SK-N-SH treated with all-trans-retinoic acid at 6 μM for 48 hours (cell line): ENCODE measurements around the gene RDX.

Experiments used
- ATAC-seq: fragments of 200-7000 bp; cut with Tn5 transposase; 3 replicates; pipeline ENCODE4 v1.9.1; 2020; ENCODE audit warnings: mild to moderate bottlenecking, moderate library complexity
- ARNTL ChIP-seq: fragments of 450-650 bp; formaldehyde crosslinking; IDR thresholded peaks from 2 replicates; pipeline ENCODE4 v1.5.0; 2020; ENCODE audit warnings: low read depth, mild to moderate bottlenecking, moderate library complexity, borderline replicate concordance
- BACH2 ChIP-seq: fragments of 250-450 bp; sonication (Bioruptor Pico); IDR thresholded peaks from 2 replicates; pipeline ENCODE4 v1.9.0; 2021; ENCODE audit warnings: mild to moderate bottlenecking, borderline replicate concordance
- CREB5 ChIP-seq: fragments of 250-450 bp; sonication (Bioruptor Pico); IDR thresholded peaks from 2 replicates; pipeline ENCODE4 v1.5.1; 2020; ENCODE audit warnings: low read depth, mild to moderate bottlenecking, moderate library complexity
- CSDC2 ChIP-seq: fragments of 250-450 bp; sonication (Bioruptor Pico); IDR thresholded peaks from 2 replicates; pipeline ENCODE4 v1.5.0; 2020; ENCODE audit warnings: mild to moderate bottlenecking, moderate library complexity
- GLIS3 ChIP-seq: fragments of 250-450 bp; sonication (Bioruptor Pico); IDR thresholded peaks from 2 replicates; pipeline ENCODE4 v1.5.0; 2020; ENCODE audit warnings: mild to moderate bottlenecking, moderate library complexity
- ISL1 ChIP-seq: fragments of 250-450 bp; sonication (Bioruptor Pico); IDR thresholded peaks from 2 replicates; pipeline ENCODE4 v2.1.2; 2022; ENCODE audit warnings: mild to moderate bottlenecking, moderate library complexity
- OSR1 ChIP-seq: fragments of 250-450 bp; sonication (Bioruptor Pico); IDR thresholded peaks from 2 replicates; pipeline ENCODE4 v1.8.0; 2022; ENCODE audit warnings: moderate library complexity, mild to moderate bottlenecking, inconsistent platforms
- PPARA ChIP-seq: fragments of 250-450 bp; sonication (Bioruptor Pico); IDR thresholded peaks from 2 replicates; pipeline ENCODE4 v1.5.0; 2020; ENCODE audit warnings: mild to moderate bottlenecking, borderline replicate concordance
- RARB ChIP-seq: fragments of 250-450 bp; sonication (Bioruptor Pico); IDR thresholded peaks from 2 replicates; pipeline ENCODE4 v1.8.0; 2021; ENCODE audit warnings: mild to moderate bottlenecking, moderate library complexity
- SNAI2 ChIP-seq: fragments of 250-450 bp; sonication (Bioruptor Pico); IDR thresholded peaks from 2 replicates; pipeline ENCODE4 v1.5.0; 2020; ENCODE audit warnings: mild to moderate bottlenecking, moderate library complexity
- TOX ChIP-seq: fragments of 250-450 bp; sonication (Bioruptor Pico); IDR thresholded peaks from 2 replicates; pipeline ENCODE4 v1.8.0; 2021; ENCODE audit warnings: mild to moderate bottlenecking, moderate library complexity, borderline replicate concordance
- TSHZ2 ChIP-seq: fragments of 250-450 bp; sonication (Bioruptor Pico); IDR thresholded peaks from 2 replicates; pipeline ENCODE4 v1.5.0; 2020; ENCODE audit warnings: mild to moderate bottlenecking, moderate library complexity
- ZC3H10 ChIP-seq: fragments of 250-450 bp; sonication (Bioruptor Pico); IDR thresholded peaks from 2 replicates; pipeline ENCODE4 v1.5.1; 2021; ENCODE audit warnings: mild to moderate bottlenecking, moderate library complexity
- ZFP3 ChIP-seq: fragments of 250-450 bp; sonication (Bioruptor Pico); IDR thresholded peaks from 2 replicates; pipeline ENCODE4 v1.5.0; 2020; ENCODE audit warnings: mild to moderate bottlenecking, moderate library complexity
- ZFP30 ChIP-seq: fragments of 450-650 bp; formaldehyde crosslinking; IDR thresholded peaks from 2 replicates; pipeline ENCODE4 v1.5.0; 2022; ENCODE audit warnings: mild to moderate bottlenecking, moderate library complexity
- ZNF565 ChIP-seq: fragments of 450-650 bp; formaldehyde crosslinking; conservative IDR thresholded peaks from 2 replicates; pipeline ENCODE4 v1.5.0; 2020; ENCODE audit warnings: low read depth, mild to moderate bottlenecking, moderate library complexity
- ZNF70 ChIP-seq: fragments of 450-650 bp; formaldehyde crosslinking; IDR thresholded peaks from 2 replicates; pipeline ENCODE4 v1.5.0; 2020; ENCODE audit warnings: mild to moderate bottlenecking, moderate library complexity
- ZNF8 ChIP-seq: fragments of 450-650 bp; formaldehyde crosslinking; IDR thresholded peaks from 2 replicates; pipeline ENCODE4 v1.5.0; 2020; ENCODE audit warnings: mild to moderate bottlenecking, moderate library complexity
- TF ChIP-seq, protein P1 (sequence below): fragments of 250-450 bp; sonication (Bioruptor Pico); IDR thresholded peaks from 2 replicates; pipeline ENCODE4 v1.8.0; 2020; ENCODE audit warnings: mild to moderate bottlenecking, moderate library complexity, borderline replicate concordance

Gene RDX

GRCh38 chr11:110279881-110280280 is 16.5 kb downstream of the RDX start:
- TF ChIP-seq ZFP30 (no peak), ARNTL (CRISPR knock-in tag) (no peak), ZC3H10 (CRISPR knock-in tag) (no peak), CREB5 (CRISPR knock-in tag) (no peak), TSHZ2 (CRISPR knock-in tag) (no peak), CSDC2 (CRISPR knock-in tag) (no peak)
- peak; percentile 19; the same call in 1 of the 3 replicates for ATAC-seq

DNA sequence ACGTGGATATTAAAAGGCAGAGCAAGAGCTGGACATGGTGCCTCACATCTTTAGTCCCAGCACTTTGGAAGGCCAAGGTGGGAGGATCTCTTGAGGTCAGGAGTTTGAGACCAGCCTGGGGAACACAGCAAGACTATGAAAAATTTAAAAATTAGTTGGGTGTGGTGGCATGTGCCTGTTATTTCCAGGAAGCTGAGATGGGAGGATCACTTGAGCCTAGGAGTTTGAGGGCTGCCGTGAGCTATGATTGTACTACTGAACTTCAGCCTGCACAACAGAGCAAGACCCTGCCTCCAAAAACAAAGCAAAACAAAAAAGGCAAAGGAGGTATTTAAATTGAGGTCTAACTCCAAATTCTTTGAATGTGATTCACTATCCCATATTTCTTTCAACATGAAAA is 23.5 kb downstream of the RDX start:
- ATAC-seq, result no peak
- TF ChIP-seq BACH2 (CRISPR knock-in tag) (no peak), CREB5 (CRISPR knock-in tag) (no peak), GLIS3 (CRISPR knock-in tag) (no peak), ISL1 (CRISPR knock-in tag) (no peak), ZNF565 (no peak), PPARA (CRISPR knock-in tag) (no peak), TOX (CRISPR knock-in tag) (no peak), ZNF70 (CRISPR knock-in tag) (no peak)

- TF ChIP-seq TSHZ2 (CRISPR knock-in tag), result no peak
- no peak for TF ChIP-seq SNAI2
- TF ChIP-seq ARNTL (CRISPR knock-in tag), result no peak
- no peak for TF ChIP-seq ISL1 (CRISPR knock-in tag)
- no peak for TF ChIP-seq ZFP3 (CRISPR knock-in tag)
- no peak for TF ChIP-seq RARB (CRISPR knock-in tag)
- TF ChIP-seq, protein P1, sequence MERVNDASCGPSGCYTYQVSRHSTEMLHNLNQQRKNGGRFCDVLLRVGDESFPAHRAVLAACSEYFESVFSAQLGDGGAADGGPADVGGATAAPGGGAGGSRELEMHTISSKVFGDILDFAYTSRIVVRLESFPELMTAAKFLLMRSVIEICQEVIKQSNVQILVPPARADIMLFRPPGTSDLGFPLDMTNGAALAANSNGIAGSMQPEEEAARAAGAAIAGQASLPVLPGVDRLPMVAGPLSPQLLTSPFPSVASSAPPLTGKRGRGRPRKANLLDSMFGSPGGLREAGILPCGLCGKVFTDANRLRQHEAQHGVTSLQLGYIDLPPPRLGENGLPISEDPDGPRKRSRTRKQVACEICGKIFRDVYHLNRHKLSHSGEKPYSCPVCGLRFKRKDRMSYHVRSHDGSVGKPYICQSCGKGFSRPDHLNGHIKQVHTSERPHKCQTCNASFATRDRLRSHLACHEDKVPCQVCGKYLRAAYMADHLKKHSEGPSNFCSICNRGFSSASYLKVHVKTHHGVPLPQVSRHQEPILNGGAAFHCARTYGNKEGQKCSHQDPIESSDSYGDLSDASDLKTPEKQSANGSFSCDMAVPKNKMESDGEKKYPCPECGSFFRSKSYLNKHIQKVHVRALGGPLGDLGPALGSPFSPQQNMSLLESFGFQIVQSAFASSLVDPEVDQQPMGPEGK (CRISPR knock-in tag), result no peak
- TF ChIP-seq BACH2 (CRISPR knock-in tag), result no peak
- no peak for ATAC-seq
Measured at GRCh38 chr11:110269996-110270395, 26.4 kb downstream of the RDX start.

DNA sequence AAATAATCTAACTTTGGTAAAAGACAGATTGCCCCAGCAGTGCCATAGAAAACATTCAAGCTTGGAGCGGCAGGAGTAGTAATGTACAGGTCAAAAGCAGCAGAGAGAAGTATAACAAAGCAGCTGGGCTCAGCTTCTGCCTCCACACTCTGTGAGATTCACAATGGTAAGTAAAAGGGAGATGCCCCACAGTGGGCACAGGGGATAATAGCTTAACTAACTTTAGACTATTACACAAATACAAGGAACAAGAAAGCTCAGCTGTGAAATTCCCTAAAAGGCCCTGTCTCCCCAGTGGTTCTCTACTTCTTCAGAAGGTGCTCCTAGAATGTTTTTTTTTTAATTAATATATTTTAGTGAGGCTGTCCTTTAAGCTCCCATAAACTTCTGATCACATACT is 28.0 kb downstream of the RDX start:
- ATAC-seq, result no peak
- TF ChIP-seq RARB (CRISPR knock-in tag) (no peak), ZNF8 (CRISPR knock-in tag) (no peak), TOX (CRISPR knock-in tag) (no peak), TSHZ2 (CRISPR knock-in tag) (no peak), ZNF70 (CRISPR knock-in tag) (no peak), CSDC2 (CRISPR knock-in tag) (no peak), ZNF565 (no peak), SNAI2 (no peak), OSR1 (no peak), GLIS3 (CRISPR knock-in tag) (no peak)
- TF ChIP-seq, protein P1 (CRISPR knock-in tag), result no peak
- TF ChIP-seq, all 23 proteins: peak for 0
